OCI-LY1 (cell line): ENCODE data around the gene ADAT1.

ENCODE experiments used
- EZH2 ChIP-seq: fragments of 200-600 bp; sonication (generic), shearing (Covaris generic); IDR thresholded peaks from 2 replicates; pipeline ENCODE4 v1.8.0; 2017; ENCODE audit warnings: borderline replicate concordance, mixed run types, mild to moderate bottlenecking, antibody characterized with exemption, low read length, moderate library complexity, mixed read lengths
- TF ChIP-seq, protein P1 (sequence below): fragments of 200-600 bp; sonication (generic), shearing (Covaris generic); IDR thresholded peaks from 2 replicates; pipeline ENCODE4 v1.5.1; 2017; ENCODE audit warnings: mild to moderate bottlenecking, antibody characterized with exemption, low read length, moderate library complexity, mixed read lengths

DNA sequence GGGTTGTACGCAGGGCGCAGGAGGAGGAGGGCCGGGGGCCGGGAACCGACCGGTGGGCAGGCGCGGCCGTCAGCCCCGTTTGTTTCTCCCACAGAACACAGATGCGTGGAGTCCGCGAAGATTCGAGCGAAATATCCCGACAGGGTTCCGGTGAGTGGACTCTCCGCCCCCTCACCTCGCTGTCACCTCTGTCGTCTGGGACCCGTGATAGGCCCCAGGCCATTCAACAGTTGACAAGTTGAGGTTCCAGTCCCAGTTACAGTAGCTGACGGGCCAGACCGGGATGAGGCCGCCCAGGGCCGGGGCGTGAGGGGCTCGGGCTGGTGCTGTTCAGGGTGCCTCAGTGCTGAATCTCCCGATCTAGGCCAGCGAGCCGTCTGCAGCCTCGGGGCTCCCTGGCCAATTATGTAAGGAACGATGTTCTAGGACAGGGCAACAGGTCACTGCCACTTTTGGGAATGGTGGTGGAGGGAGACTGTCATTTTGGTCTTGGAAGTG, 56.3 kb downstream of the ADAT1 start:
- TF ChIP-seq, protein P1, sequence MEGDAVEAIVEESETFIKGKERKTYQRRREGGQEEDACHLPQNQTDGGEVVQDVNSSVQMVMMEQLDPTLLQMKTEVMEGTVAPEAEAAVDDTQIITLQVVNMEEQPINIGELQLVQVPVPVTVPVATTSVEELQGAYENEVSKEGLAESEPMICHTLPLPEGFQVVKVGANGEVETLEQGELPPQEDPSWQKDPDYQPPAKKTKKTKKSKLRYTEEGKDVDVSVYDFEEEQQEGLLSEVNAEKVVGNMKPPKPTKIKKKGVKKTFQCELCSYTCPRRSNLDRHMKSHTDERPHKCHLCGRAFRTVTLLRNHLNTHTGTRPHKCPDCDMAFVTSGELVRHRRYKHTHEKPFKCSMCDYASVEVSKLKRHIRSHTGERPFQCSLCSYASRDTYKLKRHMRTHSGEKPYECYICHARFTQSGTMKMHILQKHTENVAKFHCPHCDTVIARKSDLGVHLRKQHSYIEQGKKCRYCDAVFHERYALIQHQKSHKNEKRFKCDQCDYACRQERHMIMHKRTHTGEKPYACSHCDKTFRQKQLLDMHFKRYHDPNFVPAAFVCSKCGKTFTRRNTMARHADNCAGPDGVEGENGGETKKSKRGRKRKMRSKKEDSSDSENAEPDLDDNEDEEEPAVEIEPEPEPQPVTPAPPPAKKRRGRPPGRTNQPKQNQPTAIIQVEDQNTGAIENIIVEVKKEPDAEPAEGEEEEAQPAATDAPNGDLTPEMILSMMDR = no peak
- no peak for TF ChIP-seq EZH2
